Measurements from ENCODE around the gene KRT34. TPM values are rescaled to one million over a fixed set of nuclear protein-coding genes. Genes with fewer than 3 reads are reported as not detected.

The KRT34 gene
- total RNA-seq, 2 experiments from 2014 or later, result not detected

DNA sequence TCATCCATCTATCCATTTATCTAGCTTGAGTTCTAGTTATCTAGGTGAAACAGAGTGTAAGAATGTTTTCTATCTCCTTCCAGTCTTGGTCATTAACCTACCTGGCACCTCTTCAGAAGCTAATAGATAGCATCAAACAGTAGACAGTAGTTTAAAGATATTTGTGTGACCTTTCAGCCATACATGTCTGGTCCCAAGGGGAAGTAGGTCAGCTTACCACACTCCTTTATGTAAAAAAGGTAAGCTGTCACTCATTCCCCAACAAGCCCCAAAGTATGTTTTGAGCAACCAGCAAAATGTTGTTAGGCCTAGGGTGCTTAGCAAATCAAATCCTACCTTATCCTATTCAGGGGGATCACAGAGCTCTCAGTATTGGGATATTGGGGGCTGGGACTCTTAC is 16.0 kb downstream of the KRT34 start:
- H3K36me3 ChIP-seq (ENCODE audit: insufficient read depth, low read length), result no peaks in the 10 kb centered on the region
- Mint-ChIP-seq H3K9me3 (no peaks in the 10 kb centered on the region), H3K4me1 (ENCODE audit: low read depth) (peaks cover 7% of the 10 kb centered on the region), H3K36me3 (ENCODE audit: low read depth) (no peaks in the 10 kb centered on the region), H3K27me3 (no peaks in the 10 kb centered on the region), H3K27ac (no peak overlapping the region), H3K4me3 (no peak overlapping the region)
- no peak overlapping the region for H3K27ac ChIP-seq (ENCODE audit: low read depth in 1 of 2, low read length in 2 of 2)
- CTCF ChIA-PET, result interaction anchor here (1.2 kb wide), 1 partner anchor 43 kb away, joined by 3 read pairs; no protein-coding TSS in a partner anchor
- ATAC-seq (ENCODE audit: poor library complexity), result no peak
- POLR2A ChIA-PET, result no interaction called here
- no peak for DNase-seq
- no peak for TF ChIP-seq CTCF (IDR thresholded peaks at IDR 0.05)
- H3K9me3 ChIP-seq (ENCODE audit: control insufficient read depth in 1 of 2, insufficient read depth in 1 of 2, low read length in 2 of 2), result no peaks in the 10 kb centered on the region
- H3K27me3 ChIP-seq (ENCODE audit: control insufficient read depth in 1 of 2, insufficient read depth in 2 of 2, low read length in 2 of 2), result no peaks in the 10 kb centered on the region
- intact Hi-C loops (cut with DNase I, micrococcal nuclease), result no loop called here
- H3K4me3 ChIP-seq (ENCODE audit: low read length), result no peak overlapping the region
- H3K4me1 ChIP-seq (ENCODE audit: insufficient read depth, low read length), result peaks cover 2% of the 10 kb centered on the region

GRCh38 chr17:41363881-41364280 is 18.2 kb downstream of the KRT34 start:
- Histone ChIP-seq H3K4me1 (ENCODE audit: insufficient read depth, low read length) (no peaks in the 10 kb centered on the region), H3K9me3 (ENCODE audit: control insufficient read depth in 1 of 2, insufficient read depth in 1 of 2, low read length in 2 of 2) (no peaks in the 10 kb centered on the region), H3K4me3 (ENCODE audit: low read length) (no peak overlapping the region), H3K27ac (ENCODE audit: low read depth in 1 of 2, low read length in 2 of 2) (no peak overlapping the region), H3K36me3 (ENCODE audit: insufficient read depth, low read length) (no peaks in the 10 kb centered on the region), H3K27me3 (ENCODE audit: control insufficient read depth in 1 of 2, insufficient read depth in 2 of 2, low read length in 2 of 2) (no peaks in the 10 kb centered on the region)
- DNase-seq (no peak), ATAC-seq (ENCODE audit: poor library complexity) (no peak)
- POLR2A ChIA-PET, result no interaction called here
- no peak overlapping the region for H3K4me3 Mint-ChIP-seq
- CTCF ChIA-PET, result no interaction called here
- no peaks in the 10 kb centered on the region for H3K27me3 Mint-ChIP-seq
- no peak overlapping the region for H3K27ac Mint-ChIP-seq
- no peaks in the 10 kb centered on the region for H3K9me3 Mint-ChIP-seq
- TF ChIP-seq CTCF (IDR thresholded peaks at IDR 0.05), result no peak
- intact Hi-C loops (cut with DNase I, micrococcal nuclease), result no loop called here
- H3K4me1 Mint-ChIP-seq (ENCODE audit: low read depth), result no peaks in the 10 kb centered on the region
- H3K36me3 Mint-ChIP-seq (ENCODE audit: low read depth), result no peaks in the 10 kb centered on the region

GRCh38 chr17:41360296-41360995 is 21.7 kb downstream of the KRT34 start:
- H3K4me3 Mint-ChIP-seq, result no peak overlapping the region
- peaks cover 2% of the 10 kb centered on the region for H3K9me3 Mint-ChIP-seq
- Histone ChIP-seq H3K36me3 (ENCODE audit: insufficient read depth, low read length) (no peaks in the 10 kb centered on the region), H3K27ac (ENCODE audit: low read depth in 1 of 2, low read length in 2 of 2) (no peak overlapping the region), H3K27me3 (ENCODE audit: control insufficient read depth in 1 of 2, insufficient read depth in 2 of 2, low read length in 2 of 2) (no peaks in the 10 kb centered on the region), H3K4me3 (ENCODE audit: low read length) (no peak overlapping the region), H3K9me3 (ENCODE audit: control insufficient read depth in 1 of 2, insufficient read depth in 1 of 2, low read length in 2 of 2) (peaks cover 0 to 5% of the 10 kb centered on the region in 2 experiments), H3K4me1 (ENCODE audit: insufficient read depth, low read length) (no peaks in the 10 kb centered on the region)
- POLR2A ChIA-PET, result no interaction called here
- intact Hi-C loops (cut with DNase I, micrococcal nuclease), result no loop called here
- TF ChIP-seq CTCF (IDR thresholded peaks at IDR 0.05), result no peak
- no peak overlapping the region for H3K27ac Mint-ChIP-seq
- ATAC-seq (ENCODE audit: poor library complexity), result no peak
- H3K36me3 Mint-ChIP-seq (ENCODE audit: low read depth), result no peaks in the 10 kb centered on the region
- DNase-seq, result no peak
- H3K27me3 Mint-ChIP-seq, result no peaks in the 10 kb centered on the region
- no peaks in the 10 kb centered on the region for H3K4me1 Mint-ChIP-seq (ENCODE audit: low read depth)
- CTCF ChIA-PET, result no interaction called here

All from CD4-positive, alpha-beta T cell (primary cell).